Activated CD4-positive, alpha-beta T cell treated with anti-CD3 and anti-CD28 coated beads, Interleukin-2, amount 10 ng/mL, durations not matched to agents 24 days and 14 days (primary cell): ENCODE measurements around the gene TAB2. TPM values are rescaled to one million over a fixed set of nuclear protein-coding genes. Genes with fewer than 3 reads are reported as not detected.

Experiments used
- DNase-seq: peaks from one replicate; pipeline ENCODE4 v3.0.0; 2022
- H3K27ac Mint-ChIP-seq: one replicate; pipeline ENCODE4 v1.8.0; 2022; ENCODE audit warnings: mild to moderate bottlenecking, mixed read lengths
- H3K27me3 Mint-ChIP-seq: one replicate; pipeline ENCODE4 v1.8.0; 2022; ENCODE audit warnings: mixed read lengths
- H3K36me3 Mint-ChIP-seq: one replicate; pipeline ENCODE4 v1.8.0; 2022; ENCODE audit warnings: low read depth, mild to moderate bottlenecking, mixed read lengths
- H3K4me1 Mint-ChIP-seq: one replicate; pipeline ENCODE4 v1.8.0; 2021; ENCODE audit warnings: mixed read lengths
- H3K4me3 Mint-ChIP-seq: one replicate; pipeline ENCODE4 v1.8.0; 2022; ENCODE audit warnings: mild to moderate bottlenecking, moderate library complexity, mixed read lengths
- H3K9me3 Mint-ChIP-seq: one replicate; pipeline ENCODE4 v1.8.0; 2021; ENCODE audit warnings: mixed read lengths
- intact Hi-C: fragments of 100-400 bp; cut with micrococcal nuclease; formaldehyde crosslinking; loops from one replicate; pipeline ENCODE4 v1.15.1; 2023
- total RNA-seq: library from RNA; stranded (reverse); gene quantifications from 2 replicates; pipeline ENCODE4 v1.2.3, GENCODE V29; 2022

TAB2 gene
- total RNA-seq, 1 donor from 2014 or later: 136 TPM

- H3K9me3 Mint-ChIP-seq: no peaks in the 10 kb centered on the region
- no peaks in the 10 kb centered on the region for H3K36me3 Mint-ChIP-seq
- no peak overlapping the region for H3K27ac Mint-ChIP-seq
- no peak overlapping the region for H3K4me3 Mint-ChIP-seq
- no peaks in the 10 kb centered on the region for H3K27me3 Mint-ChIP-seq
- H3K4me1 Mint-ChIP-seq: peaks cover 23% of the 10 kb centered on the region
- intact Hi-C loops: loop anchor here (5.0 kb wide), 1 partner anchor 43 kb away; no protein-coding TSS in a partner anchor
- no peak for DNase-seq
Measured at GRCh38 chr6:149289966-149290365, 27.5 kb upstream of the TAB2 start.

- Mint-ChIP-seq H3K27ac (no peak overlapping the region), H3K36me3 (no peaks in the 10 kb centered on the region), H3K4me1 (peaks cover 7% of the 10 kb centered on the region), H3K27me3 (no peaks in the 10 kb centered on the region), H3K9me3 (peaks cover 4% of the 10 kb centered on the region), H3K4me3 (no peak overlapping the region)
- intact Hi-C loops: no loop called here
- DNase-seq: no peak
Measured at GRCh38 chr6:149293244-149293643, 24.3 kb upstream of the TAB2 start.

GRCh38 chr6:149300563-149300962 is 16.9 kb upstream of the TAB2 start:
- DNase-seq: no peak
- H3K9me3 Mint-ChIP-seq: peaks cover 11% of the 10 kb centered on the region
- no peak overlapping the region for H3K27ac Mint-ChIP-seq
- intact Hi-C loops: loop anchor here (2.0 kb wide), 1 partner anchor 16 kb away; no protein-coding TSS in a partner anchor
- peaks cover 10% of the 10 kb centered on the region for H3K4me1 Mint-ChIP-seq
- peaks cover 1% of the 10 kb centered on the region for H3K36me3 Mint-ChIP-seq
- H3K27me3 Mint-ChIP-seq: no peaks in the 10 kb centered on the region
- no peak overlapping the region for H3K4me3 Mint-ChIP-seq

GRCh38 chr6:149302723-149303122 is 14.8 kb upstream of the TAB2 start:
- peaks cover 2% of the 10 kb centered on the region for H3K36me3 Mint-ChIP-seq
- intact Hi-C loops: no loop called here
- DNase-seq: no peak
- no peak overlapping the region for H3K27ac Mint-ChIP-seq
- peaks cover 9% of the 10 kb centered on the region for H3K9me3 Mint-ChIP-seq
- H3K4me3 Mint-ChIP-seq: no peak overlapping the region
- peaks cover 13% of the 10 kb centered on the region for H3K4me1 Mint-ChIP-seq
- H3K27me3 Mint-ChIP-seq: no peaks in the 10 kb centered on the region

- H3K27ac Mint-ChIP-seq: no peak overlapping the region
- H3K4me3 Mint-ChIP-seq: no peak overlapping the region
- no peaks in the 10 kb centered on the region for H3K27me3 Mint-ChIP-seq
- intact Hi-C loops: no loop called here
- H3K36me3 Mint-ChIP-seq: peaks cover 3% of the 10 kb centered on the region
- peaks cover 9% of the 10 kb centered on the region for H3K9me3 Mint-ChIP-seq
- H3K4me1 Mint-ChIP-seq: peaks cover 14% of the 10 kb centered on the region
- no peak for DNase-seq
Measured at GRCh38 chr6:149303468-149303867, 14.0 kb upstream of the TAB2 start.

GRCh38 chr6:149305372-149305771 is 12.1 kb upstream of the TAB2 start:
- Mint-ChIP-seq H3K27ac (peak overlapping the region; percentile 59), H3K4me3 (no peak overlapping the region), H3K9me3 (peaks cover 9% of the 10 kb centered on the region), H3K27me3 (no peaks in the 10 kb centered on the region), H3K36me3 (peaks cover 3% of the 10 kb centered on the region), H3K4me1 (peaks cover 14% of the 10 kb centered on the region)
- no peak for DNase-seq
- intact Hi-C loops: no loop called here

GRCh38 chr6:149306967-149307366 is 10.5 kb upstream of the TAB2 start:
- peaks cover 1% of the 10 kb centered on the region for H3K36me3 Mint-ChIP-seq
- no peak overlapping the region for H3K4me3 Mint-ChIP-seq
- intact Hi-C loops: no loop called here
- H3K9me3 Mint-ChIP-seq: peaks cover 20% of the 10 kb centered on the region
- no peak for DNase-seq
- H3K4me1 Mint-ChIP-seq: peaks cover 12% of the 10 kb centered on the region
- no peak overlapping the region for H3K27ac Mint-ChIP-seq
- H3K27me3 Mint-ChIP-seq: no peaks in the 10 kb centered on the region

- H3K36me3 Mint-ChIP-seq: peaks cover 1% of the 10 kb centered on the region
- peaks cover 23% of the 10 kb centered on the region for H3K4me1 Mint-ChIP-seq
- H3K27me3 Mint-ChIP-seq: no peaks in the 10 kb centered on the region
- H3K4me3 Mint-ChIP-seq: no peak overlapping the region
- no peak for DNase-seq
- intact Hi-C loops: no loop called here
- H3K9me3 Mint-ChIP-seq: peaks cover 19% of the 10 kb centered on the region
- H3K27ac Mint-ChIP-seq: no peak overlapping the region
Measured at GRCh38 chr6:149311293-149311692, 6.2 kb upstream of the TAB2 start.

- intact Hi-C loops: no loop called here
- peaks cover 19% of the 10 kb centered on the region for H3K9me3 Mint-ChIP-seq
Measured at GRCh38 chr6:149311766-149312165, 5.7 kb upstream of the TAB2 start.

GRCh38 chr6:149313070-149313469 is 4.4 kb upstream of the TAB2 start:
- Mint-ChIP-seq H3K9me3 (peaks cover 19% of the 10 kb centered on the region), H3K4me1 (peaks cover 19% of the 10 kb centered on the region), H3K27ac (no peak overlapping the region), H3K27me3 (no peaks in the 10 kb centered on the region), H3K4me3 (no peak overlapping the region), H3K36me3 (no peaks in the 10 kb centered on the region)
- intact Hi-C loops: no loop called here
- DNase-seq: peak; percentile 41

More at GRCh38 chr6:149311766-149312165, 5.7 kb upstream of the TAB2 start:
- H3K4me1 Mint-ChIP-seq: peaks cover 23% of the 10 kb centered on the region
- no peaks in the 10 kb centered on the region for H3K27me3 Mint-ChIP-seq
- no peak overlapping the region for H3K27ac Mint-ChIP-seq
- no peak for DNase-seq
- peaks cover 1% of the 10 kb centered on the region for H3K36me3 Mint-ChIP-seq
- no peak overlapping the region for H3K4me3 Mint-ChIP-seq

- H3K4me3 Mint-ChIP-seq: no peak overlapping the region
- peaks cover 19% of the 10 kb centered on the region for H3K9me3 Mint-ChIP-seq
- DNase-seq: no peak
- peaks cover 6% of the 10 kb centered on the region for H3K36me3 Mint-ChIP-seq
- H3K27ac Mint-ChIP-seq: no peak overlapping the region
- intact Hi-C loops: no loop called here
- H3K4me1 Mint-ChIP-seq: peaks cover 22% of the 10 kb centered on the region
- no peaks in the 10 kb centered on the region for H3K27me3 Mint-ChIP-seq
Measured at GRCh38 chr6:149313861-149314260, 3.7 kb upstream of the TAB2 start.

GRCh38 chr6:149314325-149314905 is 3.1 kb upstream of the TAB2 start:
- Mint-ChIP-seq H3K27me3 (no peaks in the 10 kb centered on the region), H3K36me3 (peaks cover 12% of the 10 kb centered on the region), H3K4me3 (no peak overlapping the region), H3K27ac (no peak overlapping the region), H3K4me1 (peaks cover 22% of the 10 kb centered on the region), H3K9me3 (peaks cover 19% of the 10 kb centered on the region)
- intact Hi-C loops: no loop called here
- DNase-seq: no peak

- Mint-ChIP-seq H3K9me3 (peaks cover 14% of the 10 kb centered on the region), H3K27ac (peak overlapping the region; percentile 92), H3K4me3 (peak overlapping the region; percentile 91), H3K27me3 (no peaks in the 10 kb centered on the region), H3K4me1 (peaks cover 29% of the 10 kb centered on the region), H3K36me3 (peaks cover 22% of the 10 kb centered on the region)
- DNase-seq: no peak
- intact Hi-C loops: loop anchor here (5.0 kb wide), 2 partner anchors 181 to 201 kb away; no protein-coding TSS in a partner anchor
Measured at GRCh38 chr6:149316108-149316727, 1.3 kb upstream of the TAB2 start.

- peak overlapping the region; percentile 92 for H3K27ac Mint-ChIP-seq
- H3K36me3 Mint-ChIP-seq: peaks cover 28% of the 10 kb centered on the region
- no peaks in the 10 kb centered on the region for H3K27me3 Mint-ChIP-seq
- H3K4me1 Mint-ChIP-seq: peaks cover 34% of the 10 kb centered on the region
- peak overlapping the region; percentile 91 for H3K4me3 Mint-ChIP-seq
- peak; percentile 97 for DNase-seq
- intact Hi-C loops: loop anchor here (1.0 to 5.0 kb wide), 3 partner anchors 180 to 222 kb away; no protein-coding TSS in a partner anchor
- peaks cover 8% of the 10 kb centered on the region for H3K9me3 Mint-ChIP-seq
Measured at GRCh38 chr6:149316740-149317643, 520 bp upstream of the TAB2 start.
